GM23248 (cell line): ENCODE results near the gene KLHL3.

Source experiments
- EZH2 ChIP-seq: fragments of 200-600 bp; sonication (generic); IDR thresholded peaks from 2 replicates; pipeline ENCODE4 v1.6.1; 2018; ENCODE audit warnings: antibody characterized with exemption, mild to moderate bottlenecking; ENCODE audit not compliant: insufficient read depth, poor library complexity, severe bottlenecking
- EZH2phosphoT487 ChIP-seq: fragments of 200-600 bp; sonication (generic); IDR thresholded peaks from 2 replicates; pipeline ENCODE4 v1.6.1; 2018; ENCODE audit warnings: antibody characterized with exemption, moderate library complexity, mild to moderate bottlenecking, low read depth; ENCODE audit not compliant: insufficient read depth

GRCh38 chr5:137736496-137736895, 607 bp upstream of the KLHL3 start:
- TF ChIP-seq EZH2phosphoT487: no peak
- no peak for TF ChIP-seq EZH2
